Hepatic stellate cell (primary cell): ENCODE data around the gene CERT1.
"Not testable (repeated sequence)": the region's sequence is repeated elsewhere in the genome, so short reads cannot be mapped to it uniquely, and the experiment has no call there.

Experiments used
- DNase-seq: peaks from one replicate; pipeline ENCODE4 v3.0.0; 2011; ENCODE audit warnings: low spot score

The CERT1 gene

DNA sequence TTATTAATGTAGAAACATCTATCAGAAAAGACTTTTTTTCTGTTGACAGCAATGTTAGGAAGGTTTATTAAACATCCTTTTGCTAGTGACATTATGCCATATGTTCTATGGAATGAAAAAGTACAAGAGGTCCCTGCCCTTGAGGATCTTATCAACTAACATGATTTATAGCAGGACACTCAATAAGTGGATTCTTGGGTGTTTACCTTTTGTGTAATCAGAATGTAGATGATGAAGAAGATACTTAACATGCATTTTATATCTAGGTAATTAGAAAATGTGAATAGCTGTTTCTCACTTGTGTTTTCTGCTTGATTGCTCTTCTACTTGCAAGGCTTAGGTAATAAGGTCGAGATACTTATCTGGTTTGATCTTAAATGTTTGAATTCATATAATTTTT lies 169.5 kb downstream of the CERT1 start:
- DNase-seq, result no peak

DNA sequence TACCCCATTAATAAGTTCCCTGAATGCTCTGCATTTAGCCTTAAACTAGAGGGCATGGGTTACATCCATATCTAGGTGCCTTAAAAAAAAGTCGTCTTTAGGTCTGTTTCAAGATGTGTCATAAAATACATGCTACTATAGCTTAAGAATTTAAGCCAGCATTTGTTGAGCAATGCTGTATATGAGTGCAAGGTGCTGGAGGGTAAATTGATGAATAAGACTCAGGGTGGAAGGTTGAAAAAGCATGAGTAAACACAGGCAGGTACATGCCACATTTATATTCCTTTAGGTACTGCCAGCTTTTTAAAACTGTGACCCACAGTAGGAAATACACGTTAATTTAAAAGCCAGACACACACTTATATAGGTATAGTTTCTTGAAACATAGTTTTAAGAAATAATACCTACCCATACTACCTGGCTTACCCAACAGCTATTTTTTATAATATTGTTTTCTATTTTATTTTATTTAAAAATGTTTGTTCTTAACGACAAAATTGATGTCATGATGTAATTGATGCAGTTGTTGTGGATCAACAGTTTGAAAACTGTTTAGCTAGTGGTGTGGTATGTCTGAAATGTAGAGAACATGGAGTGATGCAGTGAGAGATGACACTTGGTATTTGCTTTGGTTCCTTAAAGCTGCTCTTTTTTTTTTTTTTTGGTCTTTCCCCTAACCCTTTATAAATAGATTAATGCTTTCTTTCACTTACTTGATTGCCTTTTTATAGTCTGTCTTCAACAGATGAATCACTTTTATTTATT lies 170.5 kb downstream of the CERT1 start:
- DNase-seq, result no peak

DNA sequence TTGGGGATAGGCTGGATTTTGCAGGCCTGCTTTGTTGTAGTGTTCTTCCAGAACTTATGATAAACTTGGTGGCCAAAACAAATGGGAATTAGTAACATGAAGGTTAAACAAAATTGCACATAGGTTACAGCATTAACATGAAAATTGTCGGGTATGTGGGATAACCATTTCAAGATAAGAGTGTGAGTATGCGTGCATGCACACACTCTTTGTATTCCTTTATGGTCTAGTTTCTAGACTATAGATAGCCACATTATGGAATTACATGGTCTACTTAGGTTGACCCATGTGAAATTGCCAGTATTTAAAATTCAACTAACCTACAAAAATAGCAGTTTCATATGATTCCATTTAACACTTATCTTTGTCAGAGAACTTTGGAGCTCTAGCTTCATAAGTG lies 173.0 kb downstream of the CERT1 start:
- no peak for DNase-seq

DNA sequence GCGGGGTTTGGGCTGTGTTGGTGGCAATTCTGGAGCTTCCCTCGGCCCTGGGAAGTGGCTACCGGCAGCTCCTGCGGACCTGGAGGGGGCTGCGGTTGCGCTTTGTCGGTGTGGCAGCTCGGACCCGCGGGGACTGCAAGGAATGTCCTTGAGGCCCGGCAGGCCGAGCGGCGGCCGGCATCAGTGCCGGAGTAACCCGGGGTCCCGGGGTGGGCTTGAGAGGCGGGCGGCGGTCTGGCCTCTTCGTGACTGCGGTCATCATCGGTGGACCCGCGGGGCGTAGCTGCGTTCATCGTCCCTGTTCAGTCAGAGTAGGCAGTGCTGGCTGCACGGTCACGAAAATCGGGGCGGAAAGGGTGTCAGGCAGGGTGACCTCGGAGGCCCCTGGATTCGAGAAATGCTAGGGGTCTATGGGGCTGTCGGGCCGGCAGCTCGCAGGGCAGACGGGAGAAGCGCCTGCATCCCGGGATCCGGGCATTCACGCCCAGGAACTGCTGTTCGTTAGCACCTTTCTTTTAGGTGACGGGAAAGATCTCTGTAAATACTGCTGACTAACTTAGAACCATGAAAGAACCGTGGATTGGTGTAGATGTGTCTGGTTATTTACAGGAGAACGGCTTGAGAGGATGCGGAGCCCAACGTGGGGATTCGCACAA lies 173.9 kb downstream of the CERT1 start:
- DNase-seq, result peak; percentile 26

DNA sequence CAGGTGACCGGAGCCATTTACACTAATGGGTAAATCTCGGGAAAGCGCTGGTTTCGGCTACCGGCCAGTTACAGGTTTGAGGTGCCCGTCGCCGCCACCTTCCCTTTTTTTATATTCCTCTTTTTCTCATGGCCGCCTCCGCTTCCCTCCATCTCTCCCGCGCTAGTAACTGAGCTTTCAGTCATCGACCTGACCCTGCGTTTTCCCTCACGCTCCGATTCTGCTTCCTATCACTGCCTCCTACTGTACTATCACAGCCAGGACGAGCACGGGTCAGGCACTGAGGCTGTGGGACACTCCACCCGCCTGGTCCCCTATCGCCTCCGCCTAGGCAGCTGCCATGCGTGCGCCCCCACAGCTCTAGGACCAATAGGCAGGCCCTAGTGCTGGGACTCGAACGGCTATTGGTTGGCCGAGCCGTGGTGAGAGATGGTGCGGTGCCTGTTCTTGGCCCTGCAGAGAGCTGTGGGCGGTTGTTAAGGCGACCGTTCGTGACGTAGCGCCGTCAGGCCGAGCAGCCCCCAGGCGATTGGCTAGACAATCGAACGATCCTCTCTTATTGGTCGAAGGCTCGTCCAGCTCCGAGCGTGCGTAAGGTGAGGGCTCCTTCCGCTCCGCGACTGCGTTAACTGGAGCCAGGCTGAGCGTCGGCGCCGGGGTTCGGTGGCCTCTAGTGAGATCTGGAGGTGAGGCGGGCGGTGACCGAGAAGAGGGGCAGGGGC lies 174.7 kb downstream of the CERT1 start, which contains the start of gene HMGCR:
Gene HMGCR (plus strand): TSS at position 606 of the 722 bp plus-strand sequence. CDS start 5,386 bp downstream, outside the sequence.
- peak; percentile 95 for DNase-seq

DNA sequence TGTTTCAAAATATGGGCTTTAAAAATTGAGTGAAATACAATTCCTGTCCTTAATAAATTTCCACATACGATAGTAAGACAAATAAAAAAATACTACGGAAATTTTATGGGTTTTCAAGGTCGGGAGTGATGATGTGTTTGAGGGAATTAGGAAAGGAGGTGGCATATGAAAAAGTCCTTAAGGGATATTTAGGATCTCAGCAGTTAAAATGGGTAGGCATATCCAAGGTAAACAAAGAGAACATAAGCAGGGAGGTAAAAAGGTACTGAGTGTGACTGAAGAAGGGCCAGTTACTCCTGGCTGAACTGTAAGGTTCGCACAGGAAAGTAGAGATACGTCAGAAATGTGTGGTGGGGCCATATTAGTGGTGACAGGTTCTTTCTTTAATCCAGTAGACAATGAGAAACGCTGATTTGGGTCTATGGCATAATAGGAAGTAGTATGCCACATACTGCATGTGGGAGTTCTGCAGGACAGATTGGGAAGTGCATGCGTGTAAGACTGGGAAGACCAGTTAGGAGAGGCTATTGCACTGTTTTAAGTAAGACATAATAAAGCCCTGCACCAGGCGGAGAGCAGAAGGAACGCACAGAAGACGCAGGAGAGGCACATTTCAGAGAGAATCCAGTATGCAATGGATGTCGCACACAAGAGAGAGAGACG lies 175.3 kb downstream of the CERT1 start:
- DNase-seq, result peak; percentile 72

DNA sequence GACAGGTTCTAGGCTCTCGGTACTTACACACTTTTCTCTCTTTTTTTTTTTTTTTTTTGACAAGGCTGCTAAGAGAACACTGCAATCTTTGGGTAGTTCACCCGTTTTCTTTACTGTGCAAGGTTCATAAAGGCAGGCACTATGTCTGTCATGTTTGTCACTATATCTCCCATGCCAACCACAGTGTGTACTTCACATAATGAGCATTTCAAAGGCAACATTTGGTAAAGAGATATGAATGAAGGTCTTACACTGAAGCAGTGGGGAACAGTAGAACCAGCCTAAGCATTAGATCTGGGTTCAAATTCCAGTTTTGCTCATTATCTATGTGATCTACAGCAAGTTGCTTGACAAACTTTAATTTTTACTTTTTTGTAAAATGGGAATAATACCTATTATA lies 175.9 kb downstream of the CERT1 start:
- DNase-seq, result no peak

DNA sequence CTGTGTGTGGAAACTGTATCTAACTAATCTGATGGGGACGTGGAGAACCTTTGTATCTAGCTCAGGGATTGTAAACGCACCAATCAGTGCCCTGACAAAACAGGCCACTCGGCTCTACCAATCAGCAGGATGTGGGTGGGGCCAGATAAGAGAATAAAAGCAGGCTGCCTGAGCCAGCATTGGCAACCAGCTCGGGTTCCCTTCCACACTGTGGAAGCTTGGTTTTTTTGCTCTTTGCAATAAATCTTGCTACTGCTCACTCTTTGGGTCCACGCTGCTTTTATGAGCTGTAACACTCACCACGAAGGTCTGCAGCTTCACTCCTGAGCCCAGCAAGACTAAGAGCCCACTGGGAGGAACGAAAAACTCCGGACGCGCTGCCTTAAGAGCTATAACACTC lies 177.0 kb downstream of the CERT1 start:
- DNase-seq, result not testable (repeated sequence)

DNA sequence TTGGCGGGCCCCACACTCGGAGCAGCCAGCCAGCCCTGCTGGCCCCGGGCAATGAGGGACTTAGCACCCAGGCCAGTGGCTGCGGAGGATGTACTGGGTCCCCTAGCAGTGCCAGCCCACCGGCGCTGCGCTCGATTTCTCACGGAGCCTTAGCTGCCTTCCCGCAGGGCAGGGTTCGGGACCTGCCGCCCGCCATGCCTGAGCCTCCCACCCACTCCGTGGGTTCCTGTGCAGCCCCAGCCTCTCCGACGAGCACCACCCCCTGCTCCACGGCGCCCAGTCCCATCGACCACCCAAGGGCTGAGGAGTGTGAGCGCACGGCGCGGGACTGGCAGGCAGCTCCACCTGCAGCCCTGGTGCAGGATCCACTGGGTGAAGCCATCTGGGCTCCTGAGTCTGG lies 177.7 kb downstream of the CERT1 start:
- not testable (repeated sequence) for DNase-seq

DNA sequence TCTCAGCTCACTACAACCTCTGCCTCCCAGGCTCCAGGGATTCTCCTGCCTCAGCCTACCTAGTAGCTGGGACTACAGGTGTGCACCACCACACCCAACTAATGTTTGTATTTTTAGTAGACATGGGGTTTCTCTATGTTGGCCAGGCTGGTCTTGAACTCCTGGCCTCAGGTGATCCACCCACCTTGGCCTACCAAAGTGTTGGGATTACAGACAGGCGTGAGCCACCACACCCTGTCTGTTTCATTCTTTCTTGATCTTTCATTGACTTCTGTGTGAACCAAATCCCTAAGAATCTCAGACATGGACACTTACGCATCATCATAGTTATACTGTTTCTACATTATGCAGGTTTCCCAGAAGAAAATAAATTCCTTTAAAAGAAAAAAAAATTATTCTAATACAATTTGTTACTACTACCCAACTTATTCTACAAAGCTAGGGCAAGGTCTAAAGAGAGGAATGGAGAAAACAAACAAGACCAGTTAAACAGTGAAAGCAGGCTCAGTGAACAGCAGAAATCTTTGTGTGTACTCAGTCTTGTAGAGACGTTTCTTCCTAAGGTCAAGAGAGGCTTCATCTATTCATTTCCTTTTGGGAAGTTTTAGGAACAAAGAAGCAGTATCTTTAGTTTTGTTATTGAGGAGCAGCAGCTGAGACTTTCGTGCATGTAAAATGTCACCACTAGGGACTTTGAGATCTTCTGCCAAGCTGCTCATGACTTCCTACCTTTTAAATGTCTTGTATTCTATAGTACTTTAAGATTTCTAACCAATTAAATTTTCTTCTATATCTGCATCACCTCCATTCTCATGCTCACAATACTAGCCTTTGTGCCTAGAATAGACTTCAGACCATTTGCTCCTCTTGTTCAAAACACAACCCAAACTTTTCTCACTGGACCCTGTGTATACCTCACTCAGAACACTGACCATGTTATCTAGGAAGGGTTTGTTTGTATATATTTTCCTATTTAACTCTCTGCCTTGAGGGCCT lies 180.0 kb downstream of the CERT1 start:
- no peak for DNase-seq

DNA sequence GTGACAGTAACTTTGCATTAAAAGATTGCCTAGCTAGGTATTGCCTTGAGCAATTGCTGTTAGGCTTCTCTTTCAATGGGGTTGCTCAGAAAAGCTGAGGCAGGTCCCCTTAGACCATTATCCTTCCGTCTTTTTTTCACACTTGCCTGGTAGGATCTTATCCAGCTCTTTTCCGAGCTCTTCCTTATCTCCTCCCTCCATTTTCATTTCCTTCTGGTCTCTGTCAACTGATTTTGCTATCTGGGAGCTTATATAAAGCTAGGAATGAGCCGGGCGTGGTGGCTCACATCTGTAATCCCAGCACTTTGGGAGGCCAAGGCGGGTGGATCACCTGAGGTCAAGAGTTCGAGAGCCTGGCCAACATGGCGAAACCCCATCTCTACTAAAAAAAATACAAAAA lies 181.0 kb downstream of the CERT1 start:
- DNase-seq, result no peak
